ENCODE data around the gene DOK6.
"Not testable (repeated sequence)": the region's sequence is repeated elsewhere in the genome, so short reads cannot be mapped to it uniquely, and the experiment has no call there.

DOK6 gene

DNA sequence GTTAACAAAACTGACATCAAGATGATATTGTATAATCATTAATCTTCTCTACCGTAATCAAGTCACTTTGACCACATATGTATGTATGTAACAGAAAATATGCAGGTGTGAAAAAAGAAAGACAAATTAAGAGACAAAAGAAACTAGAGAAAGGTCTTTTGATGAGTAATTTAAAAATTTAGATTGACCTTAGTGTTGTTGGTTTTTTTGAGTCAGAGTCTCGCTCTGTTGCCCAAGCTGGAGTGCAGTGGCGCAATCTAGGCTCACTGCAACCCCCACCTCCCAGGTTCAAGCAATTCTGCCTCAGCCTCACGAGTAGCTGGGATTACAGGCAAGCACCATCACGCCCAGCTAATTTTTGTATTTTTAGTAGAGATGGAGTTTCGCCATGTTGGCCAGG is 464.1 kb downstream of the DOK6 start:
- not testable (repeated sequence) for DNase-seq (ENCODE audit: low read depth, low spot score)

DNA sequence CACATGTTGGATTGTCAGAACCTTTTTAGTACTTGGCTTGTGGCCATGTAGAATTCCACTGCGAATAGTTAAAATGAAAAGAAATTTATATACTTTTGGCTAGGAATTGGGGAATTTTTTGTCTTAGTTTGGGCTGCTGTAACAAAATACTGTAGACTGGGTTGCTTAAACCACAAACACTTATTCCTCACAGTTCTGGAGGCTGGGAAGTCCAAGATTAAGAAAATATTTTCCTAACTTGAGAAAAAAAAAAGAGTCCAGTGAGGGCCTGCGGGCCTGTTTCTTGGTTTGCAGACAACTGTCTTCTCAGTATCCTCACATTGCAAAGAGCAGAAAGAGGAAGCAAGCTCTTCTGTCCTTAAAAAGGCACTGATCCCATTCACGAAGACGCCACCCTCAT is 465.1 kb downstream of the DOK6 start:
- DNase-seq (ENCODE audit: low read depth, low spot score) = no peak

DNA sequence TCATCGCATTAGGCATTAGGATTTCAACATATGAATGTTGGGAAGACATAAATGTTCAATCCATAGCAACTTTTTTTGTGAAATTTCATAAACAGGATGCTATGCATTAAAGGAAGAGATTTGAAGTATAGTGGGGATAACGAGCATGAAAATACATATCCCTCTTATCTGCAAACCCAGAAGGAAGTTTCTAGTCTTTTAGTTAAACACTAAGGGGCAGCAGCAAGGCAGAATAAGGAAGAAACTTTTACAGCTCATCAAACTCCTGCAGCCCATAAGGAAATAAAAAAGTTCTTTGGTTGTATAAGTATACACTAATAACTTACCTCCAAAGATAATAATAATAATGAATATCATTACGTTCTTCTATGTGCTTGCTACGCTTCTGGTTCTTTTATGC is 465.5 kb downstream of the DOK6 start:
- no peak for DNase-seq (ENCODE audit: low read depth, low spot score)

DNA sequence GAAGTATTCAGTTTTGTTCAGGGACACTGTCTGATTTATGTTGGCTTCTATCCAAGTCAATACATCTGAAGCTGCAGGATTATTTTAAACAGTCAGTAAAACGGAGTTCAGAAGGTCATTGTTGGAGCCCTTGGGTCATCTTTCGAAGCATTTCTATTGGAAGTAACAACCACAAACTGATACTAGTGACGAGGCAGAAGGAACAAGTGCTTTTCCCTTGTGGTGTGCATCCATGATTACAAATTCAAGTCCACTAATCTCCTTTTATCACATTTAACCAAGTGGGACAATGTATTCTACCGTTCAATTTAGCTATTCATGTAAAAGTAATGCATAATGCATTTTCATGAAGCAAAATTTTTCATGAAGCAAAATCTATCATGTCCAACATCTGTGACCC is 470.0 kb downstream of the DOK6 start:
- DNase-seq (ENCODE audit: low read depth, low spot score) = no peak

DNA sequence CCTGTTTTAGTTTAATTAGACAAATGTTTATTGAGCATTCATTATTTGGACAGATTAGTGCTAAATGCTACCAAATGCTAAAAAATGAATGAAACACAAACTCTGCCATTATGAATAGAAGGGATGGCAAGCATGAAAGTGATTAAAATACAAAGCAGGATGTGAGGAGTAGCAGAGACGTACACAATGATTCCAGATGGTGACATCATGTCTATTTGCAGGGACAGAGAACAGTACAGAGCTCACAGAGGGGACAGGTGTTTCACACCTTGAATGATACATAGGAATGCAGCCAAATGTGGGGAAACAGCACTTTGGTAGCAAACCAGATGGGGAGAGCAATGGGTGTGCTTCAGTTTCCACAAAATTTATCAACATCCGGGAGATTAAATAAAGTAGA is 470.7 kb downstream of the DOK6 start:
- no peak for DNase-seq (ENCODE audit: low read depth, low spot score)

DNA sequence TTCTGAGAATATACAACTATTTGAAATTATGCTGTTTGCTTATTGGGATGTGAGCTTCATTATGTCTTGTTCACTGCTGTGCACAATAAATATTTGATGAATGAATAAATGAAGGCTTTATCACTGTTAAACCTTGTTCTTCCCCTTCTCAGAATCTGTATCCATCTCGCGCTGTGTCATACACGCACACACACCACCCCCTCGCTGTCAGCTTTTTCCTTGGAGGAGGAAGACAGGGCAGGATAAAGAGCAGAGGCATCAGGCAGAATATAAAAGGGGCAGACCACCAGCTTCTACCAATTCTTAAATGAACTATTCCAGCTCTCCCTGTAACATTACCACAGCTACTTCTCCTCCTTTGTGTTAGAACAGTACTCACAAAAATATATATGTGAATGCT is 472.0 kb downstream of the DOK6 start:
- DNase-seq (ENCODE audit: low read depth, low spot score) = no peak

DNA sequence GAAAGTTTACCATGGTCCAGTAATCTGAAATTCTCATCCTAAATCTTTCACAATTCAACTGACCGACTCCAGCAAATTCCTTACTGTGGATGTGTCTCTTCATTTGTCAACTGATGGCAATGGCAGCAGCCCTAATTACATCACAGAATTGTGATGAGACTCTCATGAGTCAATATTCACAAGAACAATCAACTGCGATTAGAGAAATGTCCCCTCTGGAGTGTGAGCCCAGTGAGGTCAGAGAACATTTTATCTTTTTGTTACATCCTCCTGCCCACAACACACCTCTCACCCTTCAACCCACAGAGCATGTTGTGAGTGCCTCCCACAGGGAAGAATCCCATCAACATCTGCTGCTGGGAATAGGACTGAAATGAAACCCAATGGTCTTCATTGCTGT is 473.4 kb downstream of the DOK6 start:
- no peak for DNase-seq (ENCODE audit: low read depth, low spot score)

DNA sequence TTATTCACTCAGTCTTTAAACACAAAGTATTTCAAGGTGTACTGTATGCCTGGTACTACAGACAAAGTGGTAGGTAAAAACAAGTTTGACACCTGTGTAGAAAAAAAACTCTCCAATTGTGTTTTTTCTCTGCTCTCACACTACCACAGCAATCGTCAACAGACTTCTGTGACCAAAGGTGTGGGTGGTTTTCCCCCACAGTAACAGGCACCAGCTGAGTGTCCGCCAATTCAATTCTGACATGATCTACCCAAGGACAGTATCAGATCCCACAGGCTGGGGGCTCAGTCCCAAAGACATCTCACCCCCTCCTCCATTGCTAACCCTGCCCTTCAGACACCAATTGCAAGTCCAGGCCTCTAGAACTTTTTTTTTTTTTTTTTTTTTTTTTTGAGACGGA is 475.8 kb downstream of the DOK6 start:
- no peak for DNase-seq (ENCODE audit: low read depth, low spot score)

DNA sequence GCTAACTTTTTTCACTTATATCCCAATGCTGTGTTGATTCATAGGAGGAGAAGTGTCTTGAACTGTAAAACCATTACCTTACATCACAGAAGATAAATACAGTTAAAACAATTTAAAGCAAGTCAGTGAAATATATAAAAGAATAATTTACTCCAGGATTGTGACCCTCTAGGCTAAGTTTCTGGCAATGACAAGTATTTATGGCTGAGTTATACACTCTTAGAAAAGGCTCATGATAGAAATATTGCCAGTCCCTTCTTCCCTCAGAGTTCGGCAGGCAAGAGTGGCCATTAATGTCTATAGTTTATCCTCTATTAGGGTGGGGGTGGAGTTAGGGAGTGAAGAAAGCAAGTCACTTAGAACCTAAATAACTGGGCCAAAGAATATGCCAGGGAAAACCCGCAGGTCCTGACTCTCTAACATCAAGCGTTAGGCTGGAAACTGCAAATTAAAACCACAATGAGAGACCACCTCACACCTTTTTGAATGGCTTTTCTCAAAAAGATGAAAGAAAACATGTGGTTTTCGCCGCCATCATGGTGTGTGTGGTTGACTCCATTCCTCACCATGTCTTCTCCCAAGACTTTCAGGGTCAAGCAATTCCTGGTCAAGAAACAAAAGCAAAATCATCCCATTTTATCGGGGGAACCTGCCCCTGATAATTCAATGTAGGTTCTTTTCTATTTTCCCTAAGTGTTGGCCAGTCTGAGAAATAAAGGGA is 477.7 kb downstream of the DOK6 start:
- DNase-seq (ENCODE audit: low read depth, low spot score) = no peak

DNA sequence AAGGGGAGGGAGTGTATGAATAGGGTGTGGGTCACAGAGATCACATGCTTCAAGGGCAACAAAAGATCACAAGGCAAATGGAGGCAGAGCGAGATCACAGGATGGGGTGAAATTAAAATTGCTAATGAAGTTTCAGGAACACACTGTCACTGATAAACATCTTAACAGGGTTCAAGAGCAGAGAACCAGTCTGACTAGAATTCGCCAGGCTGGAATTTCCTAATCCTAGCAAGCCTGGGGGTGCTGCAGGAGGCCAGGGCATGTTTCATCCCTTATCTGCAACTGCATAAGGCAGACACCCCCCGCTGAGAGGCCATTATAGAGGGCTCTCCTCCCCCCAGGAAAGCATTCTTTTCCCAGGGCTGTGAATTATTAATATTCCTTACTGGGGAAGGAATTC is 478.4 kb downstream of the DOK6 start:
- DNase-seq (ENCODE audit: low read depth, low spot score) = not testable (repeated sequence)

DNA sequence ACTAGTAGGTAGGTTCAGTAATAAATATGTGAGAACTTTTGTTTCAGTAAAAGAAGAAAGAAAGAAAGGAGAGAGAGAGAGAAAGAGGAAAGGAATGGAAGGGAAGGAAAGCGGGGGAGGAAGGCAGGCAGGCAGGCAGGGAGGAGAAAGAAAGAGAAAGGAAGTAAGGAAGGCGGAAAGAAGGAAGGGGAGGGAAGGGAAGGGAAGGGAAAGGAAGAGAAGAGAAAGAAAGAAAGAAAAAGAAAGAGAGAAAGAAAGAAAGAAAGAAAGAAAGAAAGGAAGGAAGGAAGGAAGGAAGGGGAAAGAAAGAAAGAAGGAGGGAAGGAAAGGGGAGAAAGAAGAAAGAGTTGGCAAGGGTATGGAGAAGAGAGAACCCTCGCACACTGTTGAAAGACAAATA is 479.4 kb downstream of the DOK6 start:
- DNase-seq (ENCODE audit: low read depth, low spot score) = no peak

DNA sequence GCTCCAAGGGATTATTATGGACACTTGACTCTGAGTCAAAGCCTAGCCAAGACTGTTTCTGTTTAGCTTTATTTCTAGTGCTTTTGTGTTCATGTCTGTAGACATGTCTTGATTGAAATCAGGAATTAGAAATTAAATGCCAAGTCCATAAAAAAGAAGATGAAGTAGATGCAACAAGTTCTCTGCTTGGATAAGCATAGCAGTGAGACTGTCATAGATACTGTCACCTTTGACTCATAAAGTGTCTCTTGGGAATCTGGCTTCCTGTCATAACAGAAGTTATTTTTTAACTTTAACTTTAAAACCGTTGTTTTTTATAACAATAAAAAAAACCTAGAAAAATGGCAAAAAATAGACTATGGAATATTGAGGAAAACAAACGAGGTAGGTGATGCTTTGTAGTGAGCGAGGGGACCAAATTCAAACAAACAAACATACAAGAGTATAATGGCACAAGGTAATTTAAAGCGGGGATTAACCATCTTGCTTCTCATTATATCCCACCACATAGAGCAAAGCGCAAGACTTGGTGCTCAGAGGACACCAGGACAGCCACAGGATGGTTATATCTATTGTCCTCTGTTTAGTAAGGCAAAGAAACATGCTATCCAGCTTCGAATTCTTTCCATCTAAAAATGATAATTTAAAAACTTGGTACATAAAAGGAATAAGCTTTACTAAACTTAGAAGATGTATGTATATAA is 482.4 kb downstream of the DOK6 start:
- DNase-seq (ENCODE audit: low read depth, low spot score) = no peak

DNA sequence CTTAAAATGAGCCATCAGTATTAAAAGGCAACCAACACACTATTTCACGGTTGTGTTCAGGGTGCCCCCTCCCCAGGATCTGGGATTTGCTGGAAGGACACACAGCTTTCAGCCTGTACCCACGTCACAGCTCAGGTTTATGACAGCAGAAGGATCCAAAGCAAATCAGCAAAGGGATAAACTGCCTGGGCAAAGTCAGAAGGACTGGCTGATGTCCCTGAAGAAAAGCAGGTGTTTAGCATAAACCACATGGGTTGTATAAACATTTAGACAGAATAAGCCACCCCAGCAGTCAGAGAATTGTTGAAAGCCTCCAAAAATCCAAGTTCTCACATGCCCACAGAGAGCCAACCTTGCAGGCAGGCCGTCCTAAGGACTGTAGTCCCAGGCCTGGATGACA is 483.1 kb downstream of the DOK6 start:
- no peak for DNase-seq (ENCODE audit: low read depth, low spot score)

DNA sequence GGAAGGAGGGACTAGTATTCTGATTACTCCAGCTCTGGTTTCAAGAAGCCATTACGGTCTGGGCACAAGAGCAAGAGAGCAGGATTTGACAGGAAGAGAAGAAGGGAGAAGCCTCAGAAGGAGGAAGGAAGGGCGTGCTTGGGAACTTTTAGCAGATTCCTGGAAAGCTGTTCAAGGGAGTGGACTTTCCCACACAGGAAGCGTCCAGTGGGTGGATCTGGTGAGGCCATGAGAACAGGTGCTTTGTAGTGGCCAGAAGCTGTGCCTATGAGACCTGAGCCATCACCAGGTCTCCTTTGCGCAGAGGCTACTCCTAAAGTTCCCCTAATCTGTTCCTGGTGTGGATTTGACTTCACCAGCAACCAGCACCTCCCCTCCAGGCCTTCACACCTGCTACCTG is 484.7 kb downstream of the DOK6 start:
- DNase-seq (ENCODE audit: low read depth, low spot score) = no peak

DNA sequence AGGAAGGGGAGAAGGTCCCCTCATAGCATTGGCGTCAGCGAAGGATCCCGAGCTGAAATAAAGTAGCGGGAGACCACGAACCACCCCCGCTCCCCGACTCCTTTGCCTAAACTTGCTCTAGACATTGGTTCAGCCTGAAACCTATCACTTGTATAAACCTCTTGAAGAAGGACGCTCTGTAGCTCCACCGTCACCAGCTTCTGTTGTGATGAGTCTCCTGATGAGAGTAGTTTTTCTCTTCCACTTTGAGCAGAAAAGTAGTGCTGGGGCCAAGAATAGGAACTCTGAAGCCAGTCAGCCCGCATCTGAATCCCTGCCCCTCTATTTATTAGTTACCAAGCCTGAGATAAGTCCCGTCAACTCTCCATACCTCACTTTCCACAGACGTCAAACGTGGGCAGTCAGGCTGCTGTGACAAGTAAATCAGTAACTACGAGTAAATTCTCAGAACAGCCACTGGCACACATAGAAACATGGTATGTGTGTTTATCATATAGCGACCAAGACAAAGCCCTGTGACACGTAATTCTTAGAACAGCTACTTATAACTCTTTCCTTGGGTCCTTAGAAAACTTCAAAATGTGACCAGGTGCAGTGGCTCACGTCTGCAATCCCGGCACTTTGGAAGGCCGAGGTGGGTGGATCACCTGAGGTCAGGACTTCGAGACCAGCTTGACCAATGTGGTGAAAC is 485.3 kb downstream of the DOK6 start:
- DNase-seq (ENCODE audit: low read depth, low spot score) = no peak

DNA sequence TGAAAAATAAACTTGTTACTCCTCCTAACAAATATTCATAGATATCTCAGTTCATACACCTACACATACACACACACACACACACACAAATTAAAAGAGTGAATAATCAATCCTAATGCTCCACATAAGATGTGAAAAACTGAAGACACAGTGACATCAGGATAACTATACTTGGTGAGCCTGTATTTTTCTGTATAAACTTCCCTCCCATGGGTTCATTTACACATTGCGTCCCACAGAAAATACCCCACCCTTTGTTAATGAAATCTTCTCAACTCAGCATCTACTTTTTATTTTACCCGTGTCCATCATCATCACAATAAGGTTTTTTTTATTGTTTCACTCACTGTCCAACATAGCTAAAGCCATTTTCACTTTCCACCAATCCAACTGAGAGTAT is 486.6 kb downstream of the DOK6 start:
- no peak for DNase-seq (ENCODE audit: low read depth, low spot score)

DNA sequence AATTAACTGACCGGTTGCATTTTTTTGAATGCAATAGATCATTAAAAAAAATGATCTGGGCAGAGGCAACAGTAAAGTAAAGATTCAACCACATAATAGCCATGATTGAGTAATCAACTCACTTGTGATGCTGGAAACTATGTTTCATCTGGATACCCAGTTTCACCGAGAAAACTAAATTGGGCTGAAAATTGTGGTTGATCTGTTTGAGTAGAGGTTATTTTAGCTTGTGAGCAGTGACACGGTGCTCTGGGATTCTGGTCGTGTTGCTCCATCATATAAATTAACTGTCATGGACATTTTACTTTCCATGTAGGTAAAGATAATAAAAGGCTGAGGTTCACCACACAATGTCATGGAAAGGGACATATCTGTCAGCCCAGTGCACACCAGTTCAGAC is 488.3 kb downstream of the DOK6 start:
- no peak for DNase-seq (ENCODE audit: low read depth, low spot score)

DNA sequence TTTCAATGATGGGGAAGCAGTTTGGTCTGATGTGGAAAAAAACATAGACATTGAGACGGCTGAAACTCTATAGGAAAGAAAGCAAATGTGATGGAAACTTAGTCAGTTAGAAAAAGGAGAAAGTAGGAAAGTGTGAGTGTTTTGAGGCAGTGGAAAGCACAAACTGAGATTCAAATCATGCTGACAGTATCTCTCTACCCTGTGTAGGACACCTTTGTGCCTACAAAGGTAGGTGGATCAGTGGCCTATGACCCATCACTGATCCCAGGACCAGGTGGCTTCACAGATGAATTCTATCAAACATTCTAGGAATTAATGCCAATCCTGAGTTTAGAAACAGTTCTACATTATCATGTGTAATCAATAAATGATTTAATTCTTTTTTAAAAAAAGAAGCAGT is 489.9 kb downstream of the DOK6 start:
- no peak for DNase-seq (ENCODE audit: low read depth, low spot score)

DNA sequence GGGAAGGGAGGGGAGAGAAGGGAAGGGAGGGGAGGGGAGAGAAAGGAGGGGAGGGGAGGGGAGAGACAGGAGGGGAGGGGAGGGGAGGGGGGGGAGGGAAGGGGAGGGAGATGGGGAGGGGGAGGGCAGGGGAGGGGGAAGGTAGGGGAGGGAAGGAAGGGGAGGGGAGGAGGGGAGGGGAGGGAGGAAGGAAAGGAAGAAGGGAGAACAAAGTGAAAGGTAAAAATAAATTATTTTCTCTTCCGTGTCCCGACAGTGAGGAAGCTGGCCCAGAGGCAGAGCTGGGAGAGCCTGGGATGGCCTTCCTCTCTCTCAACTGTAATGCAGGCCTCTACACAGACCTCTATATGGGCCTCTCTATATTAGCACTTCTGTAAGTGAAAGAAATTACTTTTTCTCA is 493.8 kb downstream of the DOK6 start:
- no peak for DNase-seq (ENCODE audit: low read depth, low spot score)

DNA sequence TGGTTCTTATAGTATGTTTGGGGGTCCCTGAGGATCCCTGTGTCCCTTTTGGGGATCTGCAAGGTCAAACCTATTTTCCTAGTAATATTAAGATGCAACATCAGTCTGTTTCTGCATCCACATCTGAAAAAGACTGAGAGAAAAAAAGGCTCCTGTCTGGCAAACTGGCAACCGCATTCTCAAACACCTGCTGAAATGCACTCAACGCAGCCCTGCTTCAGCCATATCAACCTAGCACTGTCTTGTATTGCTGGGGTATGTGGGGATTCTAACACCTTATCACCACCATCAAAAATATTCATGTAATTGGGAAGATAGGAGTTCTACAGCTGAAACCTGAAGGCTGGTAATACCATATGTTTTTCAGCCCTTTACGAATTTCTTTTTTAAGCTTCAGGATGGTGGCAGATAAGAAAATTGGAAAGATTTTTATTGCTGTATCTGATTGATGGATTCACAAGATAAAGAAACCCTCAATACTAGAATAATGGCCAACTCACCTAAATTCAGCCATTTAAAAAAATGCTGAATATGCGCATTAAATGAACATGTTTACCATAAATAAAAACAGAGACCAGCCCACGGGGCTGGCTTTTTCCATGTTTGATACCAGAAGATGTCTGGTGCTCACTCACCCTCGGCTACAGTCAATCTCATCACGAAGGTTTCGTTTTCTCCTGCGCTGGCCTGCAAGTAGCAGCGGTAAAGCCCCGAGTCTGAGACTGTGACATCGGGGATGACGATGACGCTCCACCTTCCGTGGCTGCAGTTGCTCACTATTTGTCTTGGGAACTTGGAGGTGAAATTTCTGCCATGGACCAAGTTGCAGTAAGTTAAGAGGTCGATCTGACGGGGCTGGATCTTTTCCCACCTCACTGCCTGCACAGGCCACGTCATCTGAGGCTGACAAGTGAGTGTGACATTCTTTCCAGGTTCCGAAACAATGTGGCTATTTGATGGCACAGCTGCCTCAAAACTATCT is 494.7 kb downstream of the DOK6 start:
- peak; percentile 14 for DNase-seq (ENCODE audit: low read depth, low spot score)

DNA sequence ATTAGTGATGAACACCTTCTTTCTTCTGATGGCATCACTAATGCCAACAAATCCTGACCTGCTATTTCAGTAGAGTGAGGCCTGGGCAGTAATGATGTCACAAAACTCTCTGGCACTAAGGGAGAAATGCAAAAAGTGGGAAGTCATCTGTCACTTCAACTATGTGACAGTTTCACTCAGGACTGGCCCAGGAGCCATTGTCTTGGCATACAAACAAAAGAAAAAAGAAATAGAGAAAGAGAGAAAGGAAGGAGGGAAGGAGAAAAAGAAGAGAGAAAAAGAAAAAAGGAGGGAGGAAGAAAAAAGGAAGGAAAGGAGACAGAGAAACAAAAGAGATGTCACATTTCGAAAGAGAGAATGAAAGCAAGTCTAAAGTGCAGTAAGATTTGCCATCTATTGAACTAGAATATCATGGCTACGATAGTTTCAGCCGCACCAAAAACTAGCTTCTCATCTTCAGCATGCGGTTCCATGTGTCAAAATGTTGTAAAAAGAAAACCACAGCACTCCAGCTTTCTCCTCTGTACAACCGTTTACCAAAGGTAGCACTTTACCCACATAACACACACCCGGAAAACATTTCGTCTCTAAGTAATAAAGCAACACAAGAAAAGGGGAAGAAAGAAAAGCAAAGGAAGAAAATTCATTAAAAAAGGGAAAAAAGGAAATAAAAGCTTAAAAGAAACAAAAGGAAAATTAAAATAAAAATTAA is 496.9 kb downstream of the DOK6 start:
- no peak for DNase-seq (ENCODE audit: low read depth, low spot score)
